HG03025 (cell line): ENCODE measurements around the gene PFN2.
"Not testable (repeated sequence)": the region's sequence is repeated elsewhere in the genome, so short reads cannot be mapped to it uniquely, and the experiment has no call there.

Experiments used
- ATAC-seq: cut with Tn5 transposase; IDR thresholded peaks from one replicate; pipeline ENCODE4 v1.9.1; 2021; ENCODE audit warnings: mild to moderate bottlenecking, moderate library complexity; ENCODE audit not compliant: unreplicated experiment, low FRiP score

Gene PFN2, protein sequence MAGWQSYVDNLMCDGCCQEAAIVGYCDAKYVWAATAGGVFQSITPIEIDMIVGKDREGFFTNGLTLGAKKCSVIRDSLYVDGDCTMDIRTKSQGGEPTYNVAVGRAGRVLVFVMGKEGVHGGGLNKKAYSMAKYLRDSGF

DNA sequence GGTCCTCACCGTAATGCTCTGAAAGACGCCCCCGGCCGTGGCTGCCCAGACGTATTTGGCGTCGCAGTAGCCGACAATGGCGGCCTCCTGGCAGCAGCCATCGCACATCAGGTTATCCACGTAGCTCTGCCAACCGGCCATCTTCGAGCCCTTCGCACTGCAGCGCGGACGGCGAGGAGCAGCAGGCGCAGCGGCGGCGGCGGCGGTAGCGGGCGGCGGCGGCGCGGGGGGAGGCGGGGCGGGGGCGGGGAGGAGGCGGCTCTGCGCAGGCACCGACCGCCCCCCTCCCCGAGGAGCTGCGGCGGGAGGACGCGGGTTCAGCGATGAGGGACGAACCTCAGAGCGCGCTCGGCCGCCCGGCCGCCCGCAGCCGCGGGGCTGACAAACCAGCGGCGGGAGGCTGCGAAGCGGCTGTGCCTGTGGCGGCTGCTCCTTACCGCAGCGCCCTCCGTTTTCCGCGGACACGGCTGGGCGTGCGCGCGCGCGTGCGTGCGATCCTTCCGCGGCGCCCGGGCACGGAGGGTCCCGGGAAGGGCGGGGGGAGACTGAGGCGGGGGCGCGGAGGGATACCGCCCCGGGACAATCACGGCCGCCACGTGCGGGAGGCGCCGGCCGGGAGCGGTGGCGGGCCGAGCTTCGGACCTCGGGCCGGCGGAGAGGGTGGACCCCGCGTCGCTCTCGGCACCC lies at the start of gene PFN2:
TSS of gene PFN2 (minus strand) at position 180 of the 687 bp plus-strand sequence. CDS start at position 141, 39 bp downstream.
- peak; percentile 55 for ATAC-seq

DNA sequence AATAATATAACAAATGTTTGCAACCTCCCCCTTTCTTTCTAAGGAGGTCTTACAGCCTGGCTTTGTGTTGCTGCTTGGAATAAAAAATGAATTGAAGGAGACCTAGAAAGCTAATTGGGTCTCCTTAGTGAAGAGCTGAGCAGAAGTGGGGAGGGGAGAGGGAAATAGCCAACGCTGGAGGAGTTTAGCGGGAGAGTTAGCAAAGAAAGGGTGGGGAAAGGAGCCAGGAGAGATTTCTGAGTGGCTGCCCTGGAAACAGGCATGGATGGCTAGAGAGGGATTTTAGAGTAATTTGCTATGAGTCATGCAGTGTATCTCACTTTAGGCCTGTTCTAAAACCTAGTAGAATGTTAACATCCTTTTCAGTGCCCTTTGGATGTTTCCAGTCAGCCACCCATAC lies 45.2 kb upstream of the PFN2 start:
- ATAC-seq: no peak

DNA sequence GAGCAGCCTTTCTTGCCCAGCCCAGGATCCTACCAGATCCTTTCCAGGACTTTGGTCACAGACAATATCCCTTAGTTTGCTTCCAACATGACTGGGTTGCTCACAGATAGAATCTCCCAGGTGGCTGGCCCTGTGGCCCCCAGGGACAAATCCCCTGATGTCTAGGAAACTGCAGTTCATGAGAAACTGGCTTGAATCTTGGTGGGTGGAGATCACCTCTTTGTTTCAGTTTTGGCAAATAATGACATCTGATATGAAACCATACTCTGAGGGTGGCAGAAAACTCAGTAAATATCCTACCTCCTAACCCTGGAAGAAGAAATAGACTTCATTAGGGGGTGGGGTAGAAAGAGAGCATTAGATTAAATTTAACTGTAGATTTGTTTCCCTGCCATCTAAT lies 44.1 kb upstream of the PFN2 start:
- no peak for ATAC-seq

DNA sequence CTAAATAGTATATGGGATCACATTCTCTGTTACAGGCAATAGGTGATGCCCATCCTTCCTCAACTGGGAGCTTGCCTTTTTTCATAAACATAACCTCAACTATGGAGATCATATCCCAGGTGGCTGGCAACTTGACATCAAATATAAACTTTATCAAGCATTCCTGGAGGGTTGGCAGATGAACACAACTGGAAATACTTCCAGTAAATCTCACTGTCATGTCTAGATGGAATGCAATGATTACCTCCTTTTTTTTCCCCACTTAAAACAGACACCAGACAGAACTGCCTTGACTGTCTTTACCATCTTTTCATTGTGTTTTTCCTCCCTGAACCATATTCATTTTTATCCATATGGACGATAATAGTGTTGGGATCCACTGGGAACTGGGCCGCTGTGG lies 43.1 kb upstream of the PFN2 start:
- no peak for ATAC-seq

DNA sequence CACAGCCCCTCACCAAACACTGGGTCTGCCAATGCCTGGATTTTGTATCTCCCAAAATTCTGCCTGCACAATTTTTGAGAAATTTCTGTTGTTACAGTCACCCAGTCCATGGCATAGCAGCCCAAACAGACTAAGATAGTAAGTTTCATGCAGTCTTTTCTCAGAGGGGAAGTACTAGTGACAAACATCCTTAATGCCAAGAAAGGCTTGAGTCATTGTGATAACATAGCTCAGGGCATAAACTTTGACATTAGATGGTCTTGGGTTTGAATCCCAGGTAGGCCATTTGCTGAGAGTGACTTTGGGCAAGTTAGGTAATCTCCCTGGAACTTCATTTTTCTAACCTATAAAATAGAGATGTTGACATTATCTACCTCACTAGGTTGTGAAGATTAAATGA lies 36.1 kb upstream of the PFN2 start:
- ATAC-seq: no peak

DNA sequence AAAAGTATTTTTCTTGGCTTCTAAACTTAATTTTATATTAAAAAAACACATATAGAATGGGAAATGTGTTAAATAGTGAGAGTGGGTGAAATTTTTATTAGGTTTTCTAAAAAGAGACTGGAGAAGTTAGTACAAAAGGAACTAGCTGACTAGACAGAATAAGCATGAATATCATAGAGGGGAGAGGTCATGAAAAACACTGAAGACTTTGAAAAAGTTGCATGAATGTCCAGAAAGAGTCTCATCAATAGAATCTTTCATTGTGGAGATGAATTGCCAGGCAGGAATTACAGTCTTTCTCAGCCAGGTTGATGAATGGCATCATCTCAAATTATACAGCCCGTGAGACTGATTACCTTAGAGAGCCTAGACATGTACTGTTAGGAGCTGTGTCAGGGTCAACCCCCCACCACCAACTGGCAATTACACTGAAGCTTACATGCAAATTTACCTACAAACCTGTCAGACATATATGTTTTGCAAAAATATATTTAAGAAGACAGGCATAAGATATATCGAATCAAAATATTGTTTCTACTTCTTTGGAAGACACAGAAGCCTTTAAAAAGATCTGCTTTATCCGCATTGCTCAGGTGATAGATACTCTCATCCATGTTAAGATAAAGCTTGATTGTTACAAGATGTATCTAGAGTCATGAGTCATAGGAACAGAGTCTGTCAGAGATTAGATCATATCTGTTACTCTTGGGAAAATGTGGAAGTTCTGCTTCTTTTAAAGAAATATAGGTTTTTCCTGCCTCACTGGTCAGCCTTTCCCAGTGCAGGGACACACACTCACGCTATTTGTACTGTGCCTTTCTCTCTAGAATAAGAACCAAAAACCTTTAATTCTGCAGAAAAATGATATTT lies 34.8 kb upstream of the PFN2 start:
- ATAC-seq: no peak

DNA sequence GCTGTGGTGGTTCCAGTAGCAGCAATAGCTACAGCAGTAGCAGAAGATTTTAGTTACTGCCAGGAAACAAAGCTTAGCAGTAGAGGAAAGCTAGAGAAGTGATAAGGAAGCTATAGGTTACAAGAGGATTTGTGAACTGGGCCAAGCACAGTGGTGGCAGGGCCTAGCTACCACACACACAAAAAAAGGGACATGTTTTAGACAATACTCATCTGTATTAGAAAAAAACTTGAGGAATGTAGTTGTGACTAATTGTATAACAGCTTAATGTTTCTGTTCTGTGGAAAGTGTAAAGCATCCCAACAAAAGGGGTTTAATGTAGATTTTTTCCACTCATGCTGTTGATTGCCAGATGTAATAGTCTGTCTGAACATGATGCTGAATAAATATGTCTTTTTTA lies 29.9 kb upstream of the PFN2 start:
- no peak for ATAC-seq

DNA sequence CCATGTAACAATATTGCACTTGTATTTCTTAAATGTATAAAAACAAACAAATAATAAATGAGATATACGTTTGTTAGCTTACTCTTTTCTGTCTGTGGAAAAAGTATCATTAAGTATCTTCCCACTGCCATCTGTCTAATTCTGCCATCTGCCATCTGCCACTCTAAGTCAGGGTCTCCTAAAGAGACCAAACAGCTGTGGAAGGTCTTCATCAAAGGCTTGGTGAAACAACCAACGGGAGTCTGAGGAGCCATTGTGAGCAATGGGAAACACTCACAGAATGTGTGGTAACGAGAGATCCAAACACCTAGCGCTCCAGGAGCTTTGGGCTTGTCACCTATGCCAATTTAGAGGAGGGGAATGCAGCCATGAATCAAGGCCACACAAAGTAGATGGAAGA lies 28.7 kb upstream of the PFN2 start:
- ATAC-seq: no peak

DNA sequence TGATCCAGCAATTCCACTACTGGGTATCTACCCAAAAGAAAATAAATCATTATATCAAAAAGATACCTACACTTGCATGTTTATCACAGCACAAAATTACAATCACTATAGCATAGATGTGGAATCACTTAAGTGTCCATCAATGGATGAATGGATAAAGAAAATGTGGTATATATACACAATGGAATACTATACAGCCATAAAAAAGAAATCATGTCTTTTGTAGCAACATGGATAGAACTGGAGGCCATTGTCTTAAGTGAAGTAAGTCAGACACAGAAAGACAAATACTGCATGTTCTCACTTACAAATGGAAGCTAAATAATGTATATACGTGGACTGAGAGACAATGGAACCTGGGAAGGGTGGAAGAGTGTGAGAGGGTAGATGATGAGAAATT lies 28.3 kb upstream of the PFN2 start:
- no peak for ATAC-seq

DNA sequence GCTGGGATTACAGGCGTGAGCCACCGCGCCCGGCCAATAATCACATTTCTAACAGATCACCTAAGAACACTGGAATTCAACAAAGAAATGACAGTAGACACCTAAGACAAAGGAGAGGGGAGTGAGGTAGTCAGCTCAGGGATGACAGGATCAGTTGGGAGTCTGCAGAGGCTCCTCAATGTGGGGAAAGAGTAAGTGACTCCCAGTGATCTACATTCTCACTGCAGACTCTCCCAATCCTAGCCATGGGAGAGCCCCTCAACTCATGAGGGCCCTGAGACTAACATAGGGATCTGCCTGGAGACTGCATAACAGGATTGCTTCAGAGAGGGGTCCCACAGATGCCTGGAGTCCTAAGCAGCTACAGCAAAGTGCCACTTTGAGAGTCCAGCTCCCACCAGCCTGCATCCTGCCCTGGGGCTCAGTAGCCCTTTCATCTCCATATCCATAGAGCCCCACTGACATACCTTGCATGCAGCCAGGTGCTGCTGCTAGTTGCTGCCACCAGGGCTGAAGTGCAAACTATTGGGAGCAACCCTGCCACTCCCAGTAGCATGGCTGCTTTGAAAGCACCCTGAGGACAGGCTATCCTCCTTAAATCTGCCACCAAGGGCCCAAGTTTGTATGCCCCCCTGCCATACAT lies 21.8 kb upstream of the PFN2 start:
- no peak for ATAC-seq

DNA sequence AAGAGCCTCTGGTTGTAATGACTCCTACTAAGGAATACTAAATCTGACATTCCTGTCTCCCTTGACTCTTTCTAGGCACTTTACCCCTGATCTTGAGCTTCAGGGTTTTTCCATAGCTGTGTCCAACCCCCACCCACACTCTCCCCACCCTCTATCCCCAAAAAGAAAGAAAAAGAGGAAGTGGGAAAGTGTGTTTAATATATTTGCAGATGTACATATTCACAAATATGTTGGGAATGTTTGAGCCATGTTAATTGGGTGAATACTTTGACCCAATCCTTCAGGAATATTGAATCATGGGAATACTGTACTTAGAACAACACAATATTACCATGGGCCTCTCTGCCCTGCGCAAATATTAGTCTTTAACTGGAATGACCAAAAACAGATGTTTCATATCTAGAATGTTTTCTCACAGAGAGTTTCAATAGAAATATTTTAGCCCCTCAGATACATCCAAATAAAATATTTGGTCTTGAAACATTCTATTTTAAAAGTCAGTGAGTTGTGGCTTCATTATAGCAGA lies 19.8 kb upstream of the PFN2 start:
- no peak for ATAC-seq

DNA sequence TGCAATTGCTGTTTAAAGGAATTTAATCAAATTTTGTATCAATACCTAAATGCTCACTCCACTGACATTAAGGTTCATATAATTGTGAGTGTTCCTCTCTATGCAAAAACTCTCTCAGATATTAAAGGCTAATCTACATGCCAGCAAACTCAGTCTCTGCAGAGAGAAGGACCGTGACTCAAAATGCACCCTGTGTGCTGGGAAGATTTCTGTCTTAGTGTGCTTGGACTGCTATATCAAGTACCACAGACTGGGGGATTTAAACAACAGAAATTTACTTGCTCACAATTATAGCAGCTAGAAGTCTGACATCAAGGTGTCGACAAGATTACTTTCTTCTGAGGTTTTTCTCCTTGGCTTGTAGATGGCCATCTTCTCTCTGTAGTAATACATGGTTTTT lies 18.6 kb upstream of the PFN2 start:
- ATAC-seq: no peak

DNA sequence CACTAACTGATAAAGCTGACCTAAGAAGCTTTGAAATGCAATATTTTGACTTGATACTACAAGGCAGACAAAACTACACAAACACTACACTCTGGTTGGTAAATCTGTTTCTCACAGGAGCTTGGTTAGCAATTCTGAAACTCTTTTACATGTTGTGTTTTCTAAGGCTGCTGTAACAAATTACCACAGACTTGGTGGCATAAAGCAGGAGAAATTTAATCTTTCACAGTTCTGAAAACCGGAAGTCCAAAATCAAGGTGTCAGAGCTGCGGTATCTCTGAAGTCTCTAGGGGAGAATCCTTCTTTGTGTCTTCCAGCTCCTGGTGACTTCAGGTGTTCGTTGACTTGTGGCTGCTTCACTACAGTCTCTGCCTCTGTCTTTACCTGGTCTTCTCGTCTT lies 12.9 kb upstream of the PFN2 start:
- no peak for ATAC-seq

DNA sequence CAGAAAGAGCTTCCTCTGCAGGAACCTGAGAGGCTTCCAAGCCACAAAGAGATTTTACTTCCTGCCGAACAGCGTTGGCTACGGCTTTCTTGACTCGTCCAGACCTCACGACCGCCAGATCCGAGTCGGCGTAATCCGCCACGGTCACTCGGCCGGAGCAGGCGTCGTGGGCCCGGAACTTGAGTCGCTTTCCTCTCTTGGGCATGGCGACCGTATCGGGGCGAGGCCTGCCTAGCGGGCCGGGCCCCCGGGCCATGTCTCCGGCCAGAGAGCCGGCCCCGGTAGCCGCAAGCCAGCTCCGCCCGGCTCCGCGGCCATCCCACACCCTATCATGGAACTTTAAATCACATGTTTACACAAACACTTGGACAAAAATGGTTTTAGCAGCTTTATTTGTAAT lies 12.4 kb upstream of the PFN2 start:
- ATAC-seq: not testable (repeated sequence)

DNA sequence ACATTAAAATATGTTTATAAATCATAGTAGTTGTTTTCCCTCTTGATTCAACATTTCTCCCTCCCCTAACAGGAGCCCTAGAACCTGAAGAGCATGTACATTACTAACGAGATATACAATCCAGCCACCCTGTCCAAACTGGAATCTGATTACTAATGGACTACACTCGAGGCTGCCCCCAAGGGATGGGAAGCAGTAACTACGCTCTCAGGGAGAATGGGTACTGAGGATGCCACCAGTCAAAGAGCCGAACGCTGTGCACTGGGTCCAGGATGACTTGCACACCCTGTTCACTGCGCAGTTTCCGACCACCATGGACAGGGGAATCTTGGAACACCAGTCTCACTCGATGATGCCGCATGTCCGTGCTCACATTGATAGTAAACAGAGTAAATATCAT lies 11.3 kb upstream of the PFN2 start:
- not testable (repeated sequence) for ATAC-seq

DNA sequence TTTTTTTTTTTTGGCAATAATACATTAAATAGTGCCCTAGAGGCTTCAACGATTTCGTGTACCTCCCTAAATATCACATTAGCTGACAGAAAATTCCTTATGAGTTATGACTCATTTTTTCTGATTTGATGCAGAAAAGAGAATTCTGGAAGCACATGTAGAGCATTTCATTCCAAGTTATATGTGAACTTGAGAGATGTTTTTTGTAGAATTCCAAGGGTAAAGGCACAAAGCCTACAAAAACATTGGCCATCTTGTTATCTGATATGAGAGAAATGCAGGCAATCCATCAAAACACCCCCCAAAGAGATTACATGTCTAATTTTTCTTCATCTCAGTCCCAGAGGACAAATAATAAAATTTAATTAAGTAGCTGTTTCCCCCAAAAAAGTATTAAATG lies 6.7 kb upstream of the PFN2 start:
- ATAC-seq: no peak

DNA sequence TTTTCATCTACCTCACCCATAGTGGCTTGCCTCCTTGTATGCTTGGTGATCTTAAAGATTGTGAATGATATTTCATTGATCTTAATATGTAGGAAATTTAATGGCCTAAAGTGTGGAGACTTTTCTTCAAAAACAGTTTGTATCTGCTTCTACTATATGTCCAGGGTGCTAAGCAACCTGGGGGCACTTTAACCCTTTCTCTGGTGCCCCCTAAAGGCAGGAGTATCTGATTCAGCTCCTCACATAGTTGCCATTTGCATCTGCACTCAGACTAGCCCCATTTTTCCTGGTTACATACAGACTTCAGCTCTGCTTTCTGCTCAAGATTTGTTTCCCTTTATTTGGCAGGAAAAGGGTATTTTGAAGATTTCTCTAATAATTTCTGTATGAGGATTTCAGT lies 5.2 kb upstream of the PFN2 start:
- no peak for ATAC-seq

DNA sequence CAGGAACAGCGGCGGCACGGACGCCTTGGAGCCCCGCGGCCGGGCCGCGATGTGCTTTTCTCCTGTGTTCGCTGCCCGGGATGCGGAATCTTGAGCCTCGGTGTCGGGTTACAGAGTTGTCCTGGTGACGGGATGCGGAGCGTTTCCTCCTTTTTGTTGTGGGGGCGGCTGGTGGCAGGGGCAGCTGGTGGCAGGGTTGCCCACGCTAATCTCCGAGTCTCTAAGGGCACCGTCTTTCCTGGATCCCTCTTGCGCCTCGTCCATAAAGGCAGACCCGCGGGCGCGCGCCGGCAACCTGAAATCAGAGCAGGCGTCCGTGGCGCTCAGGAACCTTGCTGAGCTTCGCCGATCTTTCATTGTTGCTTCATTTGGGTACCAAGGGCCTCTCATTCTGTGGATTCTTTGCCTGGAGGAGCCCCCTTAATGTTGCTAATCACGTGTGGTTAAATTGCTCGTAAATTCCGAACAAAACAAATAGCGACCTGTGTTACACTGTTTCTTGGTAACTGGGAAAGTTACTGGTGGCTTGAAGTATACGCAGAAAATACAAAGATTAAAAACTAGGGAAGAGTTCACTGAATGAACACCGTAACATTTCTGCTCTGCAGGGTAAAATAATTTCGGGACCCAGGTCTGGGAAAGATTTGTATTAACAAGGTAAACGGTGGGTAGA lies 844 bp upstream of the PFN2 start:
- peak; percentile 7 for ATAC-seq

DNA sequence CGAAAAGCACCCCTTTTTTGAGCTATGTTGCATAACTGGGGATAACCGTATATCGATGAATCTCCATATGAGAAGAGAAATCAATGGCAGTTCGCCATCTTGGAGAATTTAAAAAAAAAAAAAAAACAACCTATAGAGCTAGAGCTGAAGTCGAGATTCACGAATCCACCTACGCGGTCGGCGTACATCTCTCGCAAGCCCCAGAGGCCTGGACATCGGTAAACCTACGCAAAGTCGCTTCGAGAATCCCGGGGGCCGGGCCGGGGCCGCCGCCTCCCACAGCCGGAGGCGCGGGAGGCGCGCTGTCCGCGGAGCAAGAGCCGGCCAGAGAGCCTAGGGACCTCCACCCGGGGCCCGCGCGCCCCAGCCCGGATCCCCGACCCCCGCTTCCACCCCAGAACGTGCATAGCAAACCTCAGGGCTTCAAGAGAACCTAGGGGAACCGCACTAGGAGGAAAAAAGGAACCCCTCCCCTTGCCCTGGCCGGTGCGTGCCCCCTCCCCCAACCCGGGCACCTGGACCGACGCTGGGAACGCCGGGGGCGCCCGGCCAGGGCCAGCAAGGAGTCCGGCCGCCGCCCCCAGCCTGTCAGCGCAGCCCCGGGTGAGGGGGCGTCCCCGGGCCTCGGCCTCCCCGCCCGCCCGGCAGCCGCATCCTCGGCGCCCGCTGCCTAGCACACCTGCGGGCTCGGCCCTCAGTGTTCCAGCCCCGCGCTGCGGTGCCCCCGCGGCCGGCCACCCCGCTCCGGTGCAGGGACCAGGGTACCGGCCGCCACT lies 567 bp downstream of the PFN2 start:
- ATAC-seq: peak; percentile 59
